Subcutaneous abdominal adipose tissue (tissue), 5 donors: ENCODE data around the gene FCRL2.

ENCODE experiments used
- H3K27ac ChIP-seq: one replicate; pipeline ENCODE4 v1.7.0; 2013; ENCODE audit warnings: low read depth, mild to moderate bottlenecking, inconsistent platforms, low read length, moderate library complexity
- H3K27me3 ChIP-seq, 5 donors: one replicate each; pipeline ENCODE4 v1.7.0; 2013; ENCODE audit warnings: low read length in 5 of 5, inconsistent platforms in 1 of 5; ENCODE audit not compliant: control insufficient read depth in 5 of 5, insufficient read depth in 4 of 5
- H3K36me3 ChIP-seq, 5 donors: one replicate each; pipeline ENCODE4 v1.7.0; 2013; ENCODE audit warnings: low read length in 5 of 5; ENCODE audit not compliant: control insufficient read depth in 5 of 5, insufficient read depth in 5 of 5
- H3K4me1 ChIP-seq, 5 donors: one replicate each; pipeline ENCODE4 v1.7.0; 2013; ENCODE audit warnings: low read length in 5 of 5, mild to moderate bottlenecking in 3 of 5, moderate library complexity in 1 of 5; ENCODE audit not compliant: control insufficient read depth in 5 of 5, insufficient read depth in 5 of 5
- H3K4me3 ChIP-seq, 5 donors: one replicate each; pipeline ENCODE4 v1.7.0; 2013; ENCODE audit warnings: low read length in 5 of 5, low read depth in 1 of 5
- H3K9ac ChIP-seq, 5 donors: one replicate each; pipeline ENCODE4 v1.7.0; 2013; ENCODE audit warnings: low read length in 5 of 5, mild to moderate bottlenecking in 4 of 5, moderate library complexity in 3 of 5
- H3K9me3 ChIP-seq, 5 donors: one replicate each; pipeline ENCODE4 v1.7.0; 2013; ENCODE audit warnings: low read length in 5 of 5; ENCODE audit not compliant: control insufficient read depth in 5 of 5
- donor health status: healthy.
- donor health status: healthy.
- donor health status: healthy.
- donor health status: healthy.
- donor health status: healthy.

The FCRL2 gene

DNA sequence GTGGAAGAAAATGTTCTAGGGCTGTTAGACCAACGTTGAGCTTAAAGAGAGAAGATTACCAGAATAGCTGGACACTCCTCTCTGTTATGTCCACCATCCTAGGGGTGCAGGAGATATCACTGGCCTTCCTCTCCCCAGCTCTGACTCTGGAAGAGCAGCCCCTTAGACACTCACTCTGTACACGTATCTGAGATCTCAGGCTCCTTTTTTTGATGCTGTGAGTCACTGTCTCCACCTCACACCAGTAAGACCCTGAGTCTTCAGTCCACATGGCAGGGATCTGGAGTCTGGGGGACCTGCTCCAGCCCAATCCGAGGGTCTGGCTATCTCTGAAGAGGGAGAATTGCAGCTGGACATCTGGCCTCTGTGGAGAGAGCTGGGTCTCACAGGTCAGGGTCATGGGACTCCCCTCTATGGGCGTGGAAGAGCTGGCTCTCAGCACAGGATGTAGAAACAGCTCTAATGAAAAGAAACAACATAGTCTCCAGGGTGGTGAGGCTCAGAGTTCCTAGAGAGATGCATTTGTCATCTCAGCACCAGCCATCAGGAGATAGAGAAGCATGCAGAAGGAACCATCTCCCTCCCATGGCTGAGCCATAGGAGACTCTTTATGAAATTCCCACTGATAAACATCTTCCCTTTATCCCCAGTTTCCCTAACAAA is 79.8 kb downstream of the FCRL2 start:
- Histone ChIP-seq H3K36me3 (no peaks in the 10 kb centered on the region), H3K4me1 (no peaks in the 10 kb centered on the region), H3K9me3 (no peaks in the 10 kb centered on the region)

More for the DNA sequence above, 79.8 kb downstream of the FCRL2 start:
- Histone ChIP-seq H3K27ac (no peak overlapping the region), H3K9ac (no peak overlapping the region), H3K27me3 (peaks cover 0 to 6% (median 0%) of the 10 kb centered on the region in 5 donors), H3K4me3 (no peak overlapping the region)
